SW 1271 (cell line): ENCODE measurements around the gene TMEM45B.
"Not testable (repeated sequence)": the region's sequence is repeated elsewhere in the genome, so short reads cannot be mapped to it uniquely, and the experiment has no call there.

Source experiments
- DNase-seq, 2 experiments: peaks; one replicate each; lab custom pipeline; 2025; lab: John Stamatoyannopoulos, UW

Gene TMEM45B

GRCh38 chr11:129808241-129808640, 7.4 kb upstream of the TMEM45B start:
- not testable (repeated sequence) for DNase-seq

GRCh38 chr11:129813231-129813791, 2.3 kb upstream of the TMEM45B start:
- no peak for DNase-seq

- DNase-seq = no peak
Observed at GRCh38 chr11:129814244-129815014, 1.2 kb upstream of the TMEM45B start.

- DNase-seq = no peak
Observed at GRCh38 chr11:129817534-129818051, 1.9 kb downstream of the TMEM45B start.

- DNase-seq = not testable (repeated sequence)
Observed at GRCh38 chr11:129818236-129818635, 2.6 kb downstream of the TMEM45B start.

- no peak for DNase-seq
Observed at GRCh38 chr11:129819237-129819636, 3.6 kb downstream of the TMEM45B start.

- not testable (repeated sequence) for DNase-seq
Observed at GRCh38 chr11:129820228-129820627, 4.6 kb downstream of the TMEM45B start.

- not testable (repeated sequence) for DNase-seq
Observed at GRCh38 chr11:129823281-129823680, 7.6 kb downstream of the TMEM45B start.

- DNase-seq = not testable (repeated sequence)
Observed at GRCh38 chr11:129823799-129824198, 8.2 kb downstream of the TMEM45B start.

GRCh38 chr11:129825380-129825779, 9.7 kb downstream of the TMEM45B start:
- no peak for DNase-seq

- DNase-seq = no peak
Observed at GRCh38 chr11:129828301-129828836, 12.7 kb downstream of the TMEM45B start.

- DNase-seq = not testable (repeated sequence)
Observed at GRCh38 chr11:129829497-129829896, 13.8 kb downstream of the TMEM45B start.

- DNase-seq = not testable (repeated sequence)
Observed at GRCh38 chr11:129831227-129831626, 15.6 kb downstream of the TMEM45B start.

- not testable (repeated sequence) for DNase-seq
Observed at GRCh38 chr11:129833260-129833659, 17.6 kb downstream of the TMEM45B start.

- not testable (repeated sequence) for DNase-seq
Observed at GRCh38 chr11:129836423-129836891, 20.8 kb downstream of the TMEM45B start.

GRCh38 chr11:129836979-129837378, 21.3 kb downstream of the TMEM45B start:
- DNase-seq = no peak

GRCh38 chr11:129840236-129840635, 24.6 kb downstream of the TMEM45B start:
- no peak for DNase-seq

GRCh38 chr11:129842138-129842537, 26.5 kb downstream of the TMEM45B start:
- no peak for DNase-seq

GRCh38 chr11:129846508-129847335, 31.1 kb downstream of the TMEM45B start:
- DNase-seq = no peak

GRCh38 chr11:129847361-129847760, 31.7 kb downstream of the TMEM45B start:
- not testable (repeated sequence) for DNase-seq

GRCh38 chr11:129849447-129850130, 33.9 kb downstream of the TMEM45B start:
- no peak for DNase-seq
